M059J (cell line): ENCODE results near the gene SRSF4. TPM values are rescaled to one million over a fixed set of nuclear protein-coding genes. Genes with fewer than 3 reads are reported as not detected.

Experiments
- total RNA-seq: library from RNA; depleted of rRNA; stranded (reverse); fragments of >200 nt; shearing (Covaris generic); gene quantifications from 2 replicates; pipeline ENCODE4 v1.2.3, GENCODE V29; 2014; rRNA removed

The SRSF4 gene
- total RNA-seq, 1 experiment from 2014 or later = 64.1 TPM

Other genes with a start within 250 kb of the SRSF4 start
- 3.5 and 4.6 TPM in 2 replicates for gene TMEM200B, start 58.0 kb downstream of the SRSF4 start, total RNA-seq
- 13.8 and 14.3 TPM in 2 replicates for gene MECR, start 49.0 kb upstream of the SRSF4 start, total RNA-seq
- gene PTPRU, start 54.6 kb upstream of the SRSF4 start, total RNA-seq = 3.3 and 3.4 TPM in 2 replicates